ENCODE data around the gene FUT7.

The FUT7 gene

DNA sequence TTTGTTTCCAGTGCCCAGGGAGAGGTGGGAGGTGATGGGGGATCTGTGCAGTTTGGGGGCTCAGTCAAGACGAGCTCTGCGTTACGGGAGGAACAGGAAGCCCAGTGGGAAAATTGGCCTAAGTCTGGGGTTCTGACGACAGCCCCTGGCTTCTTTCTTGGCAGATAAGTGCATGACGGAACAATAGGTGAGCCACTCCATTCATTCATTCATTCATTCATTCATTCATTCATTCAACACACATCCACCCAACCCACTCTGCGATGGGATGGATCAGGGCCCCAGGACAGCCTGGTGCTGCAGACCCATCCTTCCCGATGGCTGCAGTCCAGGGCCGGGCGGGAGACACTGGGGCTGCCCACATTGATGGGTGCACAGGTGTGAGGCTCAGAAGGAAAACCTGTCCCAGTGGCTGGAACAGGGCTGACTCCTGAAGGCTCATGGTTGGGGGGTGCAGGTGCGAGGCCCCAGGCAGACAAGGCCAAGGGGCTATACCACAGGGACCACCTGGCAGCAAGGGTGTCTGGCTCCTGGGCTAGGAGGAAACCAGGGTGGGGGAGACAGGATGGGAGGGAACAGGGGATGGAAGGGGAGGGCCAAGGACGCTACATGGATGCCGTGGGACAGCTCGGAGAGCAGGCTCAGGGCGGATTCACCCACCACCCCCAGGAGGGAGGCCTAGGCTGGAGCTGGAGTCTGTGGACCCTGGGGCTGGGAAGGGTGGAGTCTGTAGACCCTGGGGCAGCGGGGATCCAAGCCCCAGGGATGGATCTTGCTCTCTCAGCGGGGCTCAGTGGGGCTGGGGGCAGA is 51.0 kb downstream of the FUT7 start:
- no peak for DNase-seq
